Endothelial cell (in vitro differentiated cells): Measurements from ENCODE around the gene CARD9. TPM values are rescaled to one million over a fixed set of nuclear protein-coding genes. Genes with fewer than 3 reads are reported as not detected.

ENCODE experiments used
- DNase-seq: peaks from one replicate; pipeline ENCODE4 v3.0.0; 2021; ENCODE audit warnings: low spot score
- H3K27ac Mint-ChIP-seq: one replicate; pipeline ENCODE4 v1.8.0; 2021; ENCODE audit warnings: mixed read lengths, inconsistent platforms; ENCODE audit not compliant: unreplicated experiment
- H3K27me3 Mint-ChIP-seq: one replicate; pipeline ENCODE4 v1.8.0; 2021; ENCODE audit warnings: mild to moderate bottlenecking, moderate library complexity, mixed read lengths, inconsistent platforms; ENCODE audit not compliant: unreplicated experiment
- H3K36me3 Mint-ChIP-seq: one replicate; pipeline ENCODE4 v1.8.0; 2021; ENCODE audit warnings: mild to moderate bottlenecking, low read depth, mixed read lengths, inconsistent platforms; ENCODE audit not compliant: unreplicated experiment
- H3K4me1 Mint-ChIP-seq: one replicate; pipeline ENCODE4 v1.8.0; 2021; ENCODE audit warnings: mild to moderate bottlenecking, mixed read lengths, inconsistent platforms; ENCODE audit not compliant: unreplicated experiment
- H3K4me3 Mint-ChIP-seq: one replicate; pipeline ENCODE4 v1.8.0; 2021; ENCODE audit warnings: mild to moderate bottlenecking, mixed read lengths, inconsistent platforms; ENCODE audit not compliant: unreplicated experiment
- H3K9me3 Mint-ChIP-seq: one replicate; pipeline ENCODE4 v1.8.0; 2021; ENCODE audit warnings: mixed read lengths, inconsistent platforms; ENCODE audit not compliant: unreplicated experiment
- total RNA-seq: library from RNA; stranded (reverse); fragmentation: NEBNext Ultra II Directional; extraction: Animal tissue kit (Norgen Biotek cat#: 25700); gene quantifications from one replicate; pipeline ENCODE4 v1.2.1, GENCODE V29; 2021; ENCODE audit not compliant: unreplicated experiment
- TF ChIP-seq, protein P1 (sequence below): fragments of 200-600 bp; sonication (generic); IDR thresholded peaks from one replicate; pipeline ENCODE4 v1.5.0; 2021; ENCODE audit warnings: antibody characterized with exemption; ENCODE audit not compliant: unreplicated experiment

Gene CARD9
- total RNA-seq, 1 donor from 2014 or later = 0.41 TPM

DNA sequence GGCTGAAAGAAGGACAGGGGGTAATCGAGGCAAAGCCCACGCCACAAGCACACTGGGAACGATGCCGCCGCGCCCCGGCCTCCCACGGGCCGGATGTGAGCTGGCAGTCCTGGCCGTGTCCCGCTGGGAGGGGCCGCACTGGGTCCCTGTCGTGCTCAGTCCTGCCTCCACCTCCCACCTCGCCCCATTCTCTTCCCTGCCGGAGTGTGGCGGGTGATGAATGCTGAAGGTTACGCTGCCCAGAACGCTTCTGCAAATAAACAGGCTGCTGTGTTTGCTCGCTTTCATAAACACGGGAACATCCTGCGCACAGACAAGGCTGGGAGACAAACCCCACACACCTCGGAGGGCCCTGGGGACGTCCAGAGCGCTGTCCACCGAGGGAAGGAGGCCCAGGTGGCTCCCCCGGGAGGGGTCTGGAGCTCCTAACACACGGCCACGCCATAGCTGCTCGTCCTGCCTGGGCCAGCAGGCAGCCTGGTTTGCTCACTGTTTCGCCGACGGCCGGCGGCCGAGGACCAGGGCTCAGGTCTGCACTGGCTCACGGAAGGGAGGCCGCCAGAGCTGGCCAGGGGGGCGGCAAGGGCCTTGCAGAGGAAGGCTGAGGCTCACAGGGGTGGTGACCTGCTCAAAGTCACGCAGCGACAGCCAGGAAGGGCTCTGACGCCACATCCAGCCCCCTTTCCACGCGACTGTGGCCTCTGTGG, 12.3 kb downstream of the CARD9 start:
- peaks cover 6% of the 10 kb centered on the region for H3K27me3 Mint-ChIP-seq
- H3K9me3 Mint-ChIP-seq = no peaks in the 10 kb centered on the region
- TF ChIP-seq, protein P1, sequence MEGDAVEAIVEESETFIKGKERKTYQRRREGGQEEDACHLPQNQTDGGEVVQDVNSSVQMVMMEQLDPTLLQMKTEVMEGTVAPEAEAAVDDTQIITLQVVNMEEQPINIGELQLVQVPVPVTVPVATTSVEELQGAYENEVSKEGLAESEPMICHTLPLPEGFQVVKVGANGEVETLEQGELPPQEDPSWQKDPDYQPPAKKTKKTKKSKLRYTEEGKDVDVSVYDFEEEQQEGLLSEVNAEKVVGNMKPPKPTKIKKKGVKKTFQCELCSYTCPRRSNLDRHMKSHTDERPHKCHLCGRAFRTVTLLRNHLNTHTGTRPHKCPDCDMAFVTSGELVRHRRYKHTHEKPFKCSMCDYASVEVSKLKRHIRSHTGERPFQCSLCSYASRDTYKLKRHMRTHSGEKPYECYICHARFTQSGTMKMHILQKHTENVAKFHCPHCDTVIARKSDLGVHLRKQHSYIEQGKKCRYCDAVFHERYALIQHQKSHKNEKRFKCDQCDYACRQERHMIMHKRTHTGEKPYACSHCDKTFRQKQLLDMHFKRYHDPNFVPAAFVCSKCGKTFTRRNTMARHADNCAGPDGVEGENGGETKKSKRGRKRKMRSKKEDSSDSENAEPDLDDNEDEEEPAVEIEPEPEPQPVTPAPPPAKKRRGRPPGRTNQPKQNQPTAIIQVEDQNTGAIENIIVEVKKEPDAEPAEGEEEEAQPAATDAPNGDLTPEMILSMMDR = no peak
- peaks cover 6% of the 10 kb centered on the region for H3K36me3 Mint-ChIP-seq
- no peaks in the 10 kb centered on the region for H3K4me1 Mint-ChIP-seq
- no peak overlapping the region for H3K27ac Mint-ChIP-seq
- no peak for DNase-seq
- H3K4me3 Mint-ChIP-seq = no peak overlapping the region

DNA sequence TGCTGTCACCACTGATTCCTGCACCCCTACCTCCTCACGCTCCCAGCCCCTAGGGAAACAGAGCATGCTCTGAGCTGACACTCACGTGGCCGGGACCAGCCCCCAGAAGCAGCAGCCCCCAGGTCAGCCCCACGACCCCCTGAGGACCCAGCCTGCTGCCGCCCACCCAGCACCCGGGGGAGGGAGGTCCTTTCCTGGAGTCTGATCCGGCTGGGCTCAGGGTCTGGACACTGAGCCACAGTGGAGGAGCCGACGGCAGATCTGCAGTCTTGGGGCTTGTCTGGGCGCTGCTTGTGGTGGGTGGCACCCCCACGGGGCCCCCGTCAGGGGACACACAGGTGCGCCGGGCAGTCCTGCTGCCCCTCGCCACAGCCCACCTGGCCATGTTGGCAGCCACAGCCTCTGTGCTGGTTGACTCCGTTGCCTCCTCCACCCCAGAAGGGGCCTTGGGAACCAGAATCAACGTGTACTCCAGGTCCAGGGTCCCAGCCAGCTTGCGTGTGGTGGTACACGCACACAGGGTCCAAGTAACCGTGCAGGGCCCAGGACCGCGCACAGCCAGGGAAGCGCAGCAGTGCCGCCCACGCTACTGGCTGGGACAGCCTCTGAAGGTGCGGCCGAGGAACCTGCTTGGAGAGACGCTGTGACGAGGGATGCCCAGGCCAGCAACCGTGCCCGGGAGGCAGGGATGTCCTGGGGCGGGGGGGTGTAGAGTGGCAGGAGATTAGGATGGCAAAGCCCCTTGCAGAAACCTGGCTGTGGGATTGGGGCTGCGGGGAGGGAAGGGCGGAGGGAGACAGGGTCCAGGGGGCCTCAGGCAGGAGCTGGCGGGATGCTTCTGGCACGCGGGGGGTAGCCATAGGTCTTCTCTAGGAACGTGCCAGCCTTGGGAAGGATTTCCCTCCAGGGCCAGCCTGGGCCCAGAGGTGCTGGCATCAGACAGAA, 13.4 kb downstream of the CARD9 start:
- Mint-ChIP-seq H3K4me1 (no peaks in the 10 kb centered on the region), H3K9me3 (no peaks in the 10 kb centered on the region), H3K27me3 (peaks cover 6% of the 10 kb centered on the region), H3K36me3 (peaks cover 6% of the 10 kb centered on the region), H3K27ac (no peak overlapping the region), H3K4me3 (no peak overlapping the region)
- TF ChIP-seq, protein P1 = no peak
- DNase-seq = no peak

DNA sequence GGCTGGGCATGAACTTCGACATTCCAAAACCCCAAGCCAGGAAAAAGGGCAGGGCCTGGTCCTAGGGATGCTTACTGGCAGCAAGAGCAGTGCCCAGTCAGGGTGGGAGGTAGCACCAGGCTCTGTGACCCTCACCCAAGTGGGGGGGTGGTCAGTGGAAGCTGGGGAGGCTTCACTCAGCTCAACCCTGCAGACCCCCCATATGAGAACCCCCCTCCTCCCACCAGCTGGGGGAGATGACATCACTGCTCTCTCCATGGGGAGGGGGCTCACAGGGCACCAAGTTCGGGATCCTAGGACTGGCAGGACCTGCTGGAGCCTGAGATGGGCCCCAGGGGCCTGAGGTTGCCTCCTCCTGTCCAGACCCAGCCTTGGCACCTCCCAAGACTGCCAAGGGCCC, 14.6 kb downstream of the CARD9 start:
- Mint-ChIP-seq H3K9me3 (no peaks in the 10 kb centered on the region), H3K4me3 (no peak overlapping the region), H3K36me3 (peaks cover 6% of the 10 kb centered on the region), H3K27me3 (peaks cover 6% of the 10 kb centered on the region), H3K4me1 (no peaks in the 10 kb centered on the region), H3K27ac (no peak overlapping the region)
- TF ChIP-seq, protein P1 = no peak
- no peak for DNase-seq

DNA sequence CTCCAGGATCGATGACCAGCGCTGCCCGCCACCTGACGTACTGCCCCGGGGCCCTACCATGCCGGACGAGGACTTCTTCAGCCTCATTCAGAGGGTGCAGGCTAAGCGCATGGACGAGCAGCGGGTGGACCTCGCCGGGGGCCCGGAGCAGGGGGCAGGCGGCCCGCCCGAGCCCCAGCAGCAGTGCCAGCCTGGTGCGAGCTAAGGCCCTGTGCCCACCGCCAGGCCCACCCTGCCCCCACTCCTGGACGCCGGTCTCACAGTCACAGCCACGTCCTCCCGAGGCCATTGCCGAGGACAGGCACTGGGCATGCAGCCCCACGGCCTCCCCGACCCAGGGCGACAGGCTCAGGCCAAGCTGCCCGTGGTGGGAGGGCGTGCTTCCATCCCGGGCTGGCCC, 15.5 kb downstream of the CARD9 start:
- Mint-ChIP-seq H3K36me3 (peaks cover 6% of the 10 kb centered on the region), H3K4me3 (no peak overlapping the region), H3K4me1 (no peaks in the 10 kb centered on the region), H3K27ac (no peak overlapping the region), H3K27me3 (peaks cover 6% of the 10 kb centered on the region), H3K9me3 (no peaks in the 10 kb centered on the region)
- TF ChIP-seq, protein P1 = no peak
- DNase-seq = no peak

DNA sequence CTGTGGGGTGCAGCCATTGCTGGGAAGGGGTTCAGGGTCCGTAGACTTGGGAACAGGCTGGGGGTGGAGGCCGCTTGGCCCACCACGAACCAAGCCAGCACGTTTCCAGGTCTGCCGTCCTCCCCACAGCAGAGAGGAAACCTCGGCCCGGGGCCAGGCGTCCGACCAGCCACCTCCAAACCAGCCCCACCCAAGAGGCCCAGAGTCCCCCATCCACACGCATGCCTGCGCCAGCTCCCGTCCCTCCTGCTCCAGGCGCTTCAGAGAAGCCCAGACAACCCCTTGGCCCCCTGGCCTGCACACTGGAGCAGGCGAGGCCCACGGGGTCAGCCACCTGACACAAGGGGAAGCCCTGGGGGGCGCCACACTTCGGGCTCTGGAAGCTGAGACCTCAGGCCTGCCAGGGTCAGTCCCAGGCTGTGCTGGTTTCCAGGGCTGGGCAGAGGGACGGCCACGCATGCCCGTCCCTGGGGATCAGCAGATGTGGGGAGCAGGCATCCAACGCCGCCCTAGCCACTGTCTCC, 16.2 kb downstream of the CARD9 start:
- Mint-ChIP-seq H3K4me1 (no peaks in the 10 kb centered on the region), H3K36me3 (peaks cover under 1% of the 10 kb centered on the region), H3K9me3 (no peaks in the 10 kb centered on the region), H3K27me3 (peaks cover 6% of the 10 kb centered on the region), H3K27ac (no peak overlapping the region), H3K4me3 (no peak overlapping the region)
- TF ChIP-seq, protein P1 = no peak
- DNase-seq = no peak
